ENCODE measurements around the gene SHB.

SHB gene

DNA sequence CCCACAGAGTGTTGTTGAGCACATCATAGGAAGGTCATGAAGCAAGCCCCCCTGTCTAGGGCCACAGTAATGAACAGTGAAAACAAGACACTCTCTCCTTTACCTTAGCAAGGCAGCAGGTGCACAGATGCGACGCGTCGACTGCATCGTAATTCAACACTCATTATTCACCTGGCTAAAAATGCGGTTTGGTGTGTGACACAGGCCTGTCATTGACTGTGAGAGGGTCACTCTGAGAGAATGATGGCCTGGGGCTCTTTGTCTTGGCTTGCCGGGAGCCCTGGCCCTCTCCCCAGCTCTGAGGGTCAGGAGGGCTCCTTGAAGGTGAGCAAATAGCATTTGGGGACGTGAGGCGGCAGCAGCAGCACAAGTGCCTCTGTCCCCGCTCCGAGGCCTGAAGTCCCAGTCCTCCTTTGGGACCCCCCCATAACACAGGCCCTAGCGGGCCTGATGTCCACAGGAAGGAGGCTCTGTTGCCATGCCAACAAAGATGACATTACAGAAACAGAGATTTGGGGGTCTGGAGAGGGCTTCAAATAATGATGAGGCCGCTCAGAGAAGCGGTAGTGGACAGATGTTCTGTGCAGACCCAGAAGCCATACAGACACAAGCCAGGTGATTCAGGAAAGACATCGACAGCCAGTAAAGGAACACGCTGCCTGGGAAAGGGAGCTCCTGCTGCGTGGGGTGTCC, 46.7 kb downstream of the SHB start:
- no peak for DNase-seq

GRCh38 chr9:38020151-38021076, 48.6 kb downstream of the SHB start:
- DNase-seq = no peak

- DNase-seq = no peak
Measured at GRCh38 chr9:38019731-38020130, 49.3 kb downstream of the SHB start.

DNA sequence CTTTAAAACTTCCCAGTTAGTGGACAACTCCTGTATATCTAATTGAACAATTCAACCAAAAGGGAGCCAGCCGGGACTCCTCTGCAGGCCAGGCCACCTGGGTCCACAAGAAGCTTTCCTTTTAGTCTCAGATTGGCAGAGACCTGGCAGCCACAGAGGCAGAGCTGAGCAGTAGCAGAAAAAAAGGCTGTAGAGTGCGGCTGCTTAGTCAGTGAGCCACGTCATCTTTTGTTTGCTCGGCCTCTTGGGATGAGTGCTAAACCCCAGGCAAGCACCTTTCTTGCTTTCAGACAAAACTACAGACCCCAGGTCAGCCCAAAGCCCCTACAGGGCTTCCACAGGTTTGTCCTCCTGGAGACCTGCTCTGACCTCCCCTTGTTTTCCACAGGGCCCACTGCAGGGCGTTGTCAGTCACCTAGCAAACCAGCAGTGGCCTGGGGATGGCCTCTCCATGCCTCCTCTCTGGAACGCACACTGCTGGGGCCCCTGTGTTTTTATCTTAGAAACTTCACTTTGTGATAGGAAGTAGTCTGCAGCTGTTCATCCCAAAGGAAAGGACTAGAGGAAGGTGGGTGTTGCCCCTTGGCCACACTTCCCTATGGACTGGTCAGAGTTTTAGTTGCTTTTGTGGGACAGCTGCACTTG, 49.9 kb downstream of the SHB start:
- no peak for DNase-seq

- DNase-seq = no peak
Measured at GRCh38 chr9:38018241-38018957, 50.6 kb downstream of the SHB start.

DNA sequence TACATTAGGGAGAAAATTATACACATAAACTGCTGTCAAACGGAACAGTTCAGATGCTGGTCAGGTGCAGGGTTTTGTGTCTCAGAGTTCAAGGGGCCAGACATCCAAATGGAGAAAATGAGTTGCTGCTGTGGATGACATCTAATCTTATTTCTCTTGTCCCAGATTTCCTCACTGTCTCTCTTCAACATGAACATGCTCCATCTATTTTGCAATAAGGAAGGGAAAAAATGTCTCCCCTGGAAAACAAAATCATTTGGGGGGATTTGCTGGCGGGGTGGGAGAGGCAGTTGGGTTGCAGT, 51.2 kb downstream of the SHB start:
- DNase-seq = no peak

DNA sequence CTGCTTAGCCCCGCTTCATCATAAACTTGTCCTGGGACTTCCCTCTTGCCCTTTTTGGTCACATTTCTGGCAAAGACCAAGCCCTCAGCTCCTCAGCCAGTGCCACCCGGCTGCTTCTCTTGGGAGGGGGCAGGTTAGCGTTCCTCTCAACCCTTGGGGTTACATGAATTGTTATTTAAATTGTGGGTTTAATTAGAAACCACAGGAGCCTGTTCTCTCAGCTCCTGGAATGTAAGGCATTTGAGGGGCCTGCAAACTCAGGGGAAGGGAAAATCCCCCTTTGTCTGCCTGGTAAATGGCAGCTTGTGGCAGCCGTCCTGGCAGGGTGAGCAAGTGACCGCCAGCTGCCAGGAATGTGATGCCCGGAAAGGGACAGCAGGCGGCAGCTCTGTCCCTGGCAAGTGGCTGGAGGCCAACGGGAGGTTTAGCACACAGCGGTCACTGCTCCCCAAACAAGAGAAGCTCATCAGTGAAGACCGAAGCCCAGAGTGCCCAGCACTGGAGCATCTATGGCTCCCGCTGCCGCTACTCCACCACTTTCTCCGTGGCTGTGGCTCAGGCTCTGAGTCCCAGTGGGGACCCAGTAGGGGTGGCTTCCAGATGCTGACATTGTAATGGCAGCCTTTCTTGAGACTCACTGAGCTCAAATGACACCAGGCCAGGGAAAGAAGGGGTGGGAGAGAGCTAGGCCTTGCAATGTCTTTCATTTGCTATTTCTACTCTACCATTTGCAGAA, 51.7 kb downstream of the SHB start:
- no peak for DNase-seq

DNA sequence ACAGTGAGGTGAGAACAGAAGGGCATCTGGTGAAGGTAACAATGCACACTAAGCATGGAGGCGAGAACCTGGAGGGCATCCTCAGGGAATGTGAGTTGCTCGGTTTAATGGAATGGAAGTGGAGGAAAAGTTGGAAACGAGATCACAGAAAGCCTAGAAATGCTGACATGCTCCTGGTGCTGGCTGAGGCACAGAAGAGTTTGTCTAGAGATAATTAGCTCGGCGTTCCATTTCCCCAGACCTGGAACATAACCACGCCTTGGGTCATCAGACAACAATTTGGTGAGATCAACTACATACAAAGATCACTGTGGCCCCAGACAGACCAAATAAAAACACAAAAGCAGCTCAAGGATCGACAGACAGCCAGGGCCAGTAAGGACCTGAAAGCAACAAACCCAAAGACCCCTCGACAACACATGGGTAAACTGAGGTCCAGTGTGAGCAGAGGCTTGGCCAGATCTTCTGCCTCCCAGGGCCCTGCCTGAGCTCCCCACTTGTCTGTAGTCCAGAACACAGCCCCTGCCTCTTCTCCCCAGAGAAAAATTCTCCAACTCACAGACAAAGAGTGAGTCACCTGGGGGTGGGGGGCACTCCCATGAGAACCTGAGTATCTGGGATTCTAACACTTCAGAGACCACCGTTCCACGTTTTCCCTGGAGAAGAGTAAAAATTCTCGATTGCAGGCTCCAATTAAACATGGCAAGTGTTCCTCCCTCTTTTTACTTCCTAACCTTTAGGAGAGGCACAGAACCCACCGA, 52.5 kb downstream of the SHB start:
- DNase-seq = no peak

DNA sequence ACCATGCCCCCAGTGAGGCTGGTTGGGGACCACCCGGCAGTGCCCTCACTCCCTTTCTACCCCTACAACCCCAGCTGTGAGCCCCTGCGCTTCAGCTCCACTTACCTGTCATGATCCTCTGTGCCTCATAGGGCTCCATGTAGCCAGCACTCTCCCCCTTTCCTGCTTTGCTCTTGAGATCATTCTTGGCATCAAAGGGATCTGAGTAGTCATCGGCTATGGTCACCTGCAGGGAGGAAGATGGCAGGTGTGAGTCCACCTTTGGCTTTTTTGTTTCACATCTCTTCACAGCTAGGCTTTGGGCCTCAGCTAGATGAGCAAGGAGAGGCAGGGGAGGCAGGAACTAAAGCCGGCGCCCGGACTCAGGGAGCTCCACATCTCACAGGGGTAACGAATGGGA, 53.1 kb downstream of the SHB start:
- no peak for DNase-seq

GRCh38 chr9:38015266-38015665, 53.8 kb downstream of the SHB start:
- no peak for DNase-seq

DNA sequence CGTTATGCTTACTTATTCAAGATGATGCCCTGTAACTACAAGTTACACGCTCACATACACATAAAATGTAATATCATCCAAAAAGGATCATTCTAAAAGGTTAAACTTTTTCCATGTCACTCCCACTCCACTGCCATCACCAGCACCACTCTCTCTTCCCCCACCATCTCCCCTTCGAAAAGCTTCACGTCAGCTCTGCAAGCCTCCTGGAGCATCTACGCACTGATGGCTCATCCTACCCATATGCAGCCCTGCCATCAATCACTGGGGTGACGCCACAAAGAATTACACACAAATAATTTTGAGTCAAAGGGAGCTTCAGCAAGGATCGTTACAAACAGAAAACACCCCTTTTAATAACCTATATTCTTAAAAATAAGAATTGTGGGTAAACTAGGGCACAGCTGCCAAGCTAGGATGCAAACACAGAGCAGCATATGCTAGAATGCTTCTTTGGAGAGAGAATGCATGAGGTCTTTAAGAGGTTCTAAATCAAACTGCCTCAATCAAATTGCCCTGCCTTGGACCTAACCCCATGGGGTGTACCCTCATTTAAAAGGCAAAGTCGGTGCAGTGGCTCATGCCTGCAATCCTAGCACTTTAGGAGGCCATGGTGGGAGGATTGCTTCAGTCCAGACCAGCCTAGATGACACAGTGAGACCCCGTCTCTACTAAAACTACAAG, 56.1 kb downstream of the SHB start:
- DNase-seq = no peak

DNA sequence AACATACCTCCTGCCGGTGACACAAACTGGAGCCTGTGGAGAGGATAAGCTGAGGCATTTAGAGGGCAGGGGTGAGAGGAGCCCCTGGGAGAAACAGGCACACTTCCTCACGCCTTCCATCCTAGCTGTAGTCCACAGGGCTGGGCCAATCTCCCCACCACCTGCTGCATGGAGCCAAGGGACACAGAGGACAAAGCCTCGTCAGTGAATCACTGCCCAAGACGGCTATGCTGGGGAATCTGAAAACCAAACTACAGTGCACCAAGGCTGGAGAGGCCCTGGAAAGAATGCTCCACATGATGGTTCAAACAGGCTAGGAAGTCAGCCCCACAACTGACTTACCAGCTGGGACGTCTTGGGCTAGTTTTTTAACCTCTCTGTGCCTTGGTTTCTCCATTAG, 57.0 kb downstream of the SHB start:
- no peak for DNase-seq

DNA sequence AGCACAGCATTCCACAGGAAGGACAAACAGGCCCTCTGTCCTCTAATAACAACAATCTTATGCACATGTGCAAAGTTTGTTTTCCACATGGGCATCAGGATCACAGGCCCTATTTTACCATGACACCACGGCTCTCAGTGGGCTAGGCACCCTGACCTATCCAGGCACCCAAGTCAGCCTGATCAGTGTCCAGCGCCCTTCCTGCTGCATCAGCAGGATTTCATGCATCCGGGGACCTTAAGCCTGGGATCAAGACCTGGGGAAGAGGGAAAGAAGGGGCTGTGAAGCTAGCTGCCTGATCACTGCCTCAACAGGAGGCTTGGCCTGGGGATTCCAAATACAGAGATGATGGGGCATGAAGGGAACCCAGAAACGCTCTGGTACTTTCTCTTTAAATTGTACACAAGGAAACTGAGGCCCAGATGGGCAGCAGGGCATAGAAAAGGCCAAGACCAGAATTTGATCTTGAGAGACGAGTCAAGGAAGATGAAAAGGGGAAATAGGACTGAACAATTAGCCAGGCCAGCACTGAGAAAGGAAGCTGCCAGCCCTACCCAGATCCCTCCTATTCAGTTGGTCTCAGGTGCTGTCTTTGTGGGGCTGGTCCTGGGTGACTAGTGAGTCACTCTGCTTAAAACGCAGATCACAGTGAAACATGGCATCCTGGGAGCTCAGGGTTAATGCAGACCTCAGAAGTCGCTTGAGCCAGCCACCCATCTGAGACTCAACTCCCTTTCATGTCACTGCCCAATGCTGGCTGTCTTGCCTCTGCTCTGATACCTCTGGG, 57.9 kb downstream of the SHB start:
- DNase-seq = no peak

DNA sequence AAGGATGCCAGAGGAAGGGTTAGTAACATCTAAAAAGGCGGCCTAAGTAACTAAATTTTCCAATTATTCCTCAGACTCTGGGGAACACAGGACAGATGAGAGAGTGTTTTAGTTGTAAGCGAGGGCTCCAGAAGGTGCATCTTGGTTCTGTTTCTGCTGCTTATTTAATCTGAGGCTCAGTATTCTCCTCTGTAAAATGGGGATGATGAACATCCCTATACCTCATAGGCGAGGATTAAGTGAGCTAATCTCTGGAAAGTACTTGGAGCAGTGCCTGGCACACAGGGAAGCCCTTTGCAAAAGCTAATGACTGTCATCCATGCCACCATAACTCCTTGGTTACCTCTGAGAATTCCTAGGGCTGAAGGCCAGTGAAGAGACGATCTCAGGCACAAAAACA, 59.0 kb downstream of the SHB start:
- no peak for DNase-seq

- DNase-seq = no peak
Measured at GRCh38 chr9:38009035-38009501, 60.0 kb downstream of the SHB start.

DNA sequence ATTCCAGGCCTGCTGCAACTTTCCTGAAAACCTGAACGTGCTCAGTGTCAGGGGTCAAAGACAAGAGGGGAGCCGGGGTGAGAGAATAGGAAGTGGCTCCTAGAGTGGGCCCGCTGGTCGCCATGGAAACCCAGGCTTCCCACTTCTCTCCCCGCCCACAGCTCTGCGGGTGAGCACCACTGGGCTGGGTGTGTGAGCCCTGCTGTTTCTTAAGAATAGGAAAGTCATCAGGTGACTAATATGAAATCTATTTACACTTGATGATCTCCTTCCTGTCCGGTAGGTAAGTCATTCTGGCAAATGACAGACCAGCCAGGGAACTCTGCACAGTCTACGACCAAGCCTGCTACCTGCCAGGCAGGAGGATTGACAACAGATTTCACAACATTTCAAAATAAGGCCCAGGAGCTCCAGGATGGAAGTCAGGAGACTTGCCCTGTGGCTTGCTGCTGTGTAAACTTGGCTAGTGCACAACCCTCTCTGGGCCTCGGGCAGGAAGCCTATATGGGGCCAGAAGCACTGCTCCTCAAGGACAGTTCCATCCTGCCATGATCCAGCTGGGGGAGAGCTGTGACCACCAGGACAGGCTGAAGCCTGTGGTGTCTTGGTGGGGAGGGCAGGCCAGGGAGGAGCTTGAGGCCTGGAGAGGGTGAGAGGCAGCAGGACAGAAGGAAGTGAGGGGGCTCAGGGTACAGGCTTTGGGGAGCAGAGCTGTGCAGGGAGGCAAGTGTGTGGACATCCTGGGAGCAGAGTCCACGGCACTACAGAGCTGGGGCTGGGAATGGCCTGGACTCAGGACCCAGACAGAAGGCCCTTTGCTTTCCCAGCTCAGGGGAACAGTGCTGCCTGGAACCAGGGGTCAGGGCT, 60.6 kb downstream of the SHB start:
- DNase-seq = peak; percentile 28 to 73

DNA sequence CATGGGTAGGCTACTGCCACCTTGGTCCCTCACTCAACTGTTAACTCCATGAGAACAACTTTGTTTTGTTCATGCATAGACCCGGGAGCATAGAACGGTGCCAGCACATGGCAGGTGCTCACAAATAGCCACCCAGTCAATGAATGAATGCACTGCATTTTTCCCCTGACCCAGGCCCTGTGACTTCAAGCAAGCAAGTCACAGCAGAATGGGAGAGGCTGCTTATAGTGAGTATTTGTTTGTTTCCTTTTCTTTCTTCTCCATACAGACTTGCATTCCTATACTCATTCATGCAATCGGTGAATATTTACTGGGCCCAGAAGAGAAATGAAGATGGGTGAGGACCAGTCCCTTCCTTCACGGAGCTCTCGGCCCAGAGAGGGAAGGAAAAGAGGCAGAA, 62.0 kb downstream of the SHB start:
- DNase-seq = no peak

DNA sequence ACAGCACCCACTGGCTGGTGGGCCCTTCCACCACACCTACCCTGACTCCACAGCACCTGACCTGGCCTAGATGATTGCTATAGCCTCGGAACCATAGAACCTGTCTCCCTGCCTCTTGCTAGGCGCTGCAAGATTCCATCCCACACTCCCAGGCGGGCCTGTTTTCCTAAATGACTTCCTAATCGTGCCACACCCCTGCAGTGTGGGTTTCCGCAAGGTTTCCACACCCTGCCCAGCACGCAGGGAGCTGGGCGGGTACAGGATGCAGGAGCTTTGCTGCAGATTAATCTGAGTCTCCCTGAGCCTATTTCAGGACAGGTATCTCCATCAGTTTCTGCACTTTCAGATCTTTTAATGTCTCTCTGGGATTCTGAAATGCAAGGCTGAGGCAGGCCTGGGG, 62.9 kb downstream of the SHB start:
- no peak for DNase-seq
